ENCODE measurements around the gene LPCAT3.

LPCAT3 gene

DNA sequence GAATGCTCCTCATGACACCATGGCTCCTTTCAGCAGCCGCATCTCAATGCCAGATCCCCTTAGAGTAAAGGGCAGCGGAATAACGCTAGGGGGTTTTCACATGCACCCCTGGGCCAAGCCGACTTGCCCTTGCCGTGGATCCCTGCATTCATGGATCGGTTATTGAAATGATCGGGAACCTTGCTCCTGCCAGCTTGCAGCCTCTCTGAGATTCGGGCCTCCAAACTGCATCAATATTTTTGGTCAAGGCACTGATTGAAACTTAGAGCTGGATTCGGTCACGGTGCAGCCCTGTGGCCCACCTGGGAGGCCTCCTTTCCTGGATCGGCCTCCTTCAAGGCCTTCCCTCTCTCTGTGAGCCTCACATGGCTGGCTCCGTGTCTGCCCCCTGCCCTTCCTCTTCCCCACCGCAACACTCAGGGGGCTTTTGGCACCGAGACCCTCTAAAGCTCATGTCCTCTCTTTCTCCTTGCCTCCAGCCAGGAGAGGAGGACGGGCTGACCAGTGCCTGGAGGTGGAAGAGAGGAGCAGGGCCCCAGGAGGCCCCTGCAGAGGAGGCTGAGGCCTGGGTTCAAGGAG lies 65.3 kb downstream of the LPCAT3 start:
- H3K27ac ChIP-seq = no peak overlapping the region
- TF ChIP-seq, protein P1, sequence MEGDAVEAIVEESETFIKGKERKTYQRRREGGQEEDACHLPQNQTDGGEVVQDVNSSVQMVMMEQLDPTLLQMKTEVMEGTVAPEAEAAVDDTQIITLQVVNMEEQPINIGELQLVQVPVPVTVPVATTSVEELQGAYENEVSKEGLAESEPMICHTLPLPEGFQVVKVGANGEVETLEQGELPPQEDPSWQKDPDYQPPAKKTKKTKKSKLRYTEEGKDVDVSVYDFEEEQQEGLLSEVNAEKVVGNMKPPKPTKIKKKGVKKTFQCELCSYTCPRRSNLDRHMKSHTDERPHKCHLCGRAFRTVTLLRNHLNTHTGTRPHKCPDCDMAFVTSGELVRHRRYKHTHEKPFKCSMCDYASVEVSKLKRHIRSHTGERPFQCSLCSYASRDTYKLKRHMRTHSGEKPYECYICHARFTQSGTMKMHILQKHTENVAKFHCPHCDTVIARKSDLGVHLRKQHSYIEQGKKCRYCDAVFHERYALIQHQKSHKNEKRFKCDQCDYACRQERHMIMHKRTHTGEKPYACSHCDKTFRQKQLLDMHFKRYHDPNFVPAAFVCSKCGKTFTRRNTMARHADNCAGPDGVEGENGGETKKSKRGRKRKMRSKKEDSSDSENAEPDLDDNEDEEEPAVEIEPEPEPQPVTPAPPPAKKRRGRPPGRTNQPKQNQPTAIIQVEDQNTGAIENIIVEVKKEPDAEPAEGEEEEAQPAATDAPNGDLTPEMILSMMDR (conservative IDR thresholded peaks at IDR 0.05) = no peak

DNA sequence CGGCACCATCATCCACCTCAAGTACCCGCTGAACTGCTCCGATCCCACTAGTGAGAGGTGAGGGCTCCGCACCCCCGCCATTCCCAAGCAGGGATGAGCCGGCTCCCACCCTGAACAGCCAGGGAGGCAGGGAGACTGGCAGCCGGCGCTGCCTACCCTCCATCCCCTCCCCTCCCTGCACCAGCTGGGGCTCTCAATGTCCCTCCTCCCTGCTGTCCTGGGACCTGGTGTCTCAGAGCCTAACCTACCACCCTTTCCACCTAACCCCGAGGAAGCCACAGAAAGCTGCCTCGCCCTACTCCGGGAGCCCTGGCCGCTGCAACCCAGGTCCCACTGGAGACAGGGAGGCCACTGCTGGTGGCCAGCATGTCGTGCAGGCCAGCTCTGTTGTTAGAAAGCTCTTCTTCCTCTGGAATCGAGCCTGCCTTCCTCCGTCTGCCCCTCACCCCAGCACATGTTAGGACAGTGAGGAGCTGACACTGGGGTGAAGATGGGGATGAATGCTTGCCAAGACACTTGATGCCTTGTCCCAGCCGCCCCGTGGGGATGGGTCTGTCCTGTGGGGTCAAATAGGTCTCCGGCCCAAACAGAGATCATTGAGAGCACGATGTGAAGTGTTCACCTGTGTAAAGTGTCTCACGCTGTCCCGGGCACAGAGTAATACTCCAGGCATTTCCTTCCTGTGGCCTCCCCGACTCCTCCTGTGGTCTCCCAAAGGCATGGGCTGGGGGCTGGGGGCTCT lies 66.0 kb downstream of the LPCAT3 start:
- no peak overlapping the region for H3K27ac ChIP-seq
- TF ChIP-seq, protein P1 (conservative IDR thresholded peaks at IDR 0.05) = no peak

DNA sequence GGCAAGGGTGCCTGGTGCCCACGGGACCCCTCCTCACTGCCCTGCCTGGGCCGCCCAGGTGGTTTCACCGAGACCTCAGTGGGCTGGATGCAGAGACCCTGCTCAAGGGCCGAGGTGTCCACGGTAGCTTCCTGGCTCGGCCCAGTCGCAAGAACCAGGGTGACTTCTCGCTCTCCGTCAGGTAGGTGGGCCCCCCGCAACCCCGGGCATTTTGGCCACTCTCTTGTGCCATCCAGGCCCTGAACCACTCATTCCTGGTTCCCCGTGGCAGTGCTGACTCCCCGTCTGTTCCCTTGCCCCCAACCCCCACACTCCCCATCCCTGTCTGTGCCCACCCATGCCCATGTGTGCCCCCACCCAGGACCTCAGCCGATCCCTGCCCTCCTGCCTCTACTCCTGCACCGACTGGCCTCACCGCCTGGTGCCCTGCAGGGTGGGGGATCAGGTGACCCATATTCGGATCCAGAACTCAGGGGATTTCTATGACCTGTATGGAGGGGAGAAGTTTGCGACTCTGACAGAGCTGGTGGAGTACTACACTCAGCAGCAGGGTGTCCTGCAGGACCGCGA lies 66.6 kb downstream of the LPCAT3 start:
- no peak overlapping the region for H3K27ac ChIP-seq
- TF ChIP-seq, protein P1 (conservative IDR thresholded peaks at IDR 0.05) = no peak

DNA sequence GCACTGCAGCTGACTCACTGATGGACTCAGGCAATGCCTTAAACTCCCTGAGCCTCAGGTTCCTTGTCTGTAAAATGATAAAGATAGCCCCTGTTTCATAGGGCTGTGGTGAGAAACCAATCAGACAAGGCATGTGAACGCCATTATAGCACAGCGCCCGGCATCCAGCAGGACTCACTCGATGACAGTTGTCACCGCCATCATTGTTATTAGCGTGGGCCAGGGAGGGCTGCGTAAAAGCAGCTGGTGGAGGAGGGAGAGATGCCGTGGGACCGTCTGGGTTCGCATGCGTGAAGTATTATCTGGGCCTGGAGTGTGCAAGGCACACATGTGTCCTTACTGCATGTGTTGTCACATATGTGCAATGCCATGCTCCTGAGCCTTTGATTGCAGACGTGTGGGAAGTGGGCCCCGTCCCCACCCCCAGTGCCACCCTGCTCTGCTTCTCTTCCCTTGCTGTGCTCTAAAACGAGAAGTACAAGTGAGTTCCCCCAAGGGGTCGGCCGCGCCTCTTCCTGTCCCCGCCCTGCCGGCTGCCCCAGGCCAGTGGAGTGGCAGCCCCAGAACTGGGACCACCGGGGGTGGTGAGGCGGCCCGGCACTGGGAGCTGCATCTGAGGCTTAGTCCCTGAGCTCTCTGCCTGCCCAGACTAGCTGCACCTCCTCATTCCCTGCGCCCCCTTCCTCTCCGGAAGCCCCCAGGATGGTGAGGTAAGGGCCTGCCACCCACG lies 67.3 kb downstream of the LPCAT3 start, which contains the start of gene PTPN6:
PTPN6 (plus strand) TSS at position 546 of the 730 bp plus-strand sequence; CDS start at position 703, 157 bp downstream.
- no peak within 1 kb of the TSS for H3K27ac ChIP-seq
- TF ChIP-seq, protein P1 (conservative IDR thresholded peaks at IDR 0.05) = no peak

DNA sequence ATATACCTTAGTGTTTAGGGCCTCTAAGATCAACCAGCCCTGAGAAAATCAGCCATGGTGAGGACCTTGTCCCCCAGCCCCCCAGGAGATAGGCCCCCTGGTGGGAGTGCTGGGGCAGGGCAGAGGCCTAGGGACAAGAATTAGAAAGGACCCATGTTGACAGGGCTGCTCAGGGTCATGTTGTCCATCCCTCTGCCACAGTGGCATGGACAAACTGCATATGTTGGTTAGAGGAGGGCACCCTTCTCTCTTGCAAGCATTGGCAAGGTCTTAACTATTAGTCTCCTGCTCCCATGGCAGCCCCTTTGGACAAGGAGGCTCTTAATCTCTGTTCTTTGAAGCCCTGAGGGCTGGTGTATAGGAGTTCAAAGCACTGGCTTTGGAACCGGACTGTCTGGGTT lies 67.9 kb downstream of the LPCAT3 start:
- no peak overlapping the region for H3K27ac ChIP-seq

DNA sequence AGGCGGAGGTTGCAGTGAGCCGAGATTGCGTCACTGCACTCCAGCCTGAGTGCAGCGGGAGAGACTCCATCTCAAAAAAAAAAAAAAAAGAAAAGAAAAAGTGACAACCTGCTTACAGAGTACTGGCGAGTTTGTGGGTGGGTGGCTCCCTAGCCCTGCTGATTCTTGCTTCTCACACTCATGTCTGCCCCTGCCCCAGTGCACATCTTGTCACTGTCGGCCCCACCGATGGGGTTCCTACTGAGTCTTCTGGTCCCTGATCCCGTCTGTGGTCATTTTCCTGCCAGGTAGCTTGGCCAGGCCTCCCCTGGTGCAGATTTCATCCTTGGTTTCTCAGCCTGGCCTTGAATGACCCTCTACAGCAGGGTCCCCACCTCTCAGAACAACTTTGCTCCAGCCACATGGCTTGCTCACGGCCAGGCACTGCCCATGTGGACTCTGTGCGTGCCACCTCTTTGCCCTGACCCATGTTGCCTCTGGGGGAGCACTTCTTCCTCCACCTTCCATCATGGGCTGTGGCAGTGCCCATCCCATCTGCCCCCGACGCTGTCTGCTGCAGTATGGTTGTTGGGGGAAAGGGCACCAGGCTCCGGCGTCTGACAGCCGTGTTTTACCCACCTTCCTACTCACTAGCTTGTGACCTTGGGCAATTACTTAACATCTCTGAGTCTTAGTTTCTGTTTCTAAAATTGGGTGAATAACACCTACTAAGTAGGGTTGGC lies 69.2 kb downstream of the LPCAT3 start:
- TF ChIP-seq, protein P1 (conservative IDR thresholded peaks at IDR 0.05) = no peak
- no peak overlapping the region for H3K27ac ChIP-seq

More for the DNA sequence above, 67.9 kb downstream of the LPCAT3 start:
- TF ChIP-seq, protein P1 (conservative IDR thresholded peaks at IDR 0.05) = peak; percentile 21
